ENCODE data around the gene MCM10.
"Not testable (repeated sequence)": the region's sequence is repeated elsewhere in the genome, so short reads cannot be mapped to it uniquely, and the experiment has no call there.

MCM10 gene

DNA sequence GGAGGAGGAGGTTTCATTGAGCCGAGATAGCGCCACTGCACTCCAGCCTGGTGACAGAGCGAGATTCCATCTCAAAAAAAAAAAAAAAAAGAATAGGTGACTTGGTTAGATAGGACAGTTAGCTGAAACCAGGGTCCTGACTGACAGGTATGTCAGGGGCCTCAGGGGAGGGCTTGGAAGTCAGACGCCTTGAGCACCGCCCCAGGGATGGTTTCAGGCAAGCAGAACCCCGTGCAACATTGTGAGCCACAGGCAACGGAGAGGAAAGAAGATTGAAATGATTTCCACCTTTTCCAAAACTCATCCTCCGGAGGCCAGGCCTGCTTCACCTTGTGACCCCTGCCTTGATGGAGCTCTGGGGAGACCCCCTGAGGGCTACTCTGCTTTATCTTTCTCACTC, 64.2 kb downstream of the MCM10 start:
- H3K36me3 ChIP-seq (ENCODE audit: control insufficient read depth in 5 of 5, insufficient read depth in 5 of 5, low read length in 5 of 5): no peaks in the 10 kb centered on the region
- no peak overlapping the region for H3K9ac ChIP-seq (ENCODE audit: low read length in 5 of 5)
- H3K4me1 ChIP-seq (ENCODE audit: control insufficient read depth in 5 of 5, insufficient read depth in 5 of 5, low read length in 5 of 5): no peaks in the 10 kb centered on the region
- no peaks in the 10 kb centered on the region for H3K9me3 ChIP-seq (ENCODE audit: control insufficient read depth in 5 of 5, low read length in 5 of 5)
- H3K4me3 ChIP-seq (ENCODE audit: low read depth in 1 of 5, low read length in 5 of 5): no peak overlapping the region
- H3K27me3 ChIP-seq (ENCODE audit: control insufficient read depth in 5 of 5, insufficient read depth in 4 of 5, low read length in 5 of 5): peaks cover 0 to 2% (median 0%) of the 10 kb centered on the region in 5 donors
- H3K27ac ChIP-seq (ENCODE audit: low read depth, low read length): no peak overlapping the region

DNA sequence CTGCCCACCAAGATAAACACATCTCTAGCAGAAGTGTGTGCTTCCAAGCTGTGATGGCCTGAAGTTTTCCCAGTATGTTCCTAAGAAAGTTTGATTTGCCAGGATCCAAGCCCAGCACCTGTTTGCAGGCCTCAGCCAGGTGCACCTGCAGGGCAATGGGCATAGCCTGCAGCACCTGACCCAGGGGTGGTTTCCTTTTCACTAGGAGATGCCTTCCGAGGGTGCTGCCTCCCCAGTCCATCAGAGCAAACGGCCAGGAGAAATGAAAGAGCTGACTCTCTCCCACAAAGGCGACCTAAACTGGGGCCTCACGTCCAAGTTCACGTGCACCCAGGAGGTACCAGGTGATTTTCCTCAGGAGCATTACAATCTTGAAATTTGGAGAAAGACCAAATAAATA, 65.7 kb downstream of the MCM10 start:
- peaks cover 0 to 4% (median 2%) of the 10 kb centered on the region in 5 donors for H3K27me3 ChIP-seq (ENCODE audit: control insufficient read depth in 5 of 5, insufficient read depth in 4 of 5, low read length in 5 of 5)
- H3K9ac ChIP-seq (ENCODE audit: low read length in 5 of 5): no peak overlapping the region
- H3K36me3 ChIP-seq (ENCODE audit: control insufficient read depth in 5 of 5, insufficient read depth in 5 of 5, low read length in 5 of 5): no peaks in the 10 kb centered on the region
- H3K27ac ChIP-seq (ENCODE audit: low read depth, low read length): no peak overlapping the region
- no peaks in the 10 kb centered on the region for H3K4me1 ChIP-seq (ENCODE audit: control insufficient read depth in 5 of 5, insufficient read depth in 5 of 5, low read length in 5 of 5)
- no peak overlapping the region for H3K4me3 ChIP-seq (ENCODE audit: low read depth in 1 of 5, low read length in 5 of 5)
- no peaks in the 10 kb centered on the region for H3K9me3 ChIP-seq (ENCODE audit: control insufficient read depth in 5 of 5, low read length in 5 of 5)

DNA sequence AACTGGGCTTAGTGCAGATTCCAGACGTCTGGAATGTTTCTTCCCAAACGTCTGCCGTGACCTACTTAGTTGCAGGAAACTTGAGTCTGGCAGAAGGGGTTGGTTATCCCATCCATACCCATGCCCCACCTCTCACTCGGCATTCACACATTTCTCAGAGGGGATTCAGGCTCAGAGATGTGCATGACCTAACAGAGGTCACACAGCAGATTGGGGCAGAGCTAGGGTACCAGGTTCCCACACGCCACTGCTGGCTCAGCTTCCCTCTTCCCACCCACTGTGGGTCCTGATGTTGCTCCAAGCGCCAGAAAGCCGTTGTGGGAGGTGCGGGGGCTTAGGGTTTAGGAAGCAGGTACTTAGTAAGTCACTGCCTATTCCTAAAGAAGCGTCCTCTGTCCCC, 69.8 kb downstream of the MCM10 start:
- Histone ChIP-seq H3K27ac (ENCODE audit: low read depth, low read length) (no peak overlapping the region), H3K4me3 (ENCODE audit: low read depth in 1 of 5, low read length in 5 of 5) (no peak overlapping the region), H3K4me1 (ENCODE audit: control insufficient read depth in 5 of 5, insufficient read depth in 5 of 5, low read length in 5 of 5) (no peaks in the 10 kb centered on the region), H3K9ac (ENCODE audit: low read length in 5 of 5) (no peak overlapping the region), H3K9me3 (ENCODE audit: control insufficient read depth in 5 of 5, low read length in 5 of 5) (no peaks in the 10 kb centered on the region), H3K36me3 (ENCODE audit: control insufficient read depth in 5 of 5, insufficient read depth in 5 of 5, low read length in 5 of 5) (no peaks in the 10 kb centered on the region), H3K27me3 (ENCODE audit: control insufficient read depth in 5 of 5, insufficient read depth in 4 of 5, low read length in 5 of 5) (peaks cover 3 to 18% (median 12%) of the 10 kb centered on the region in 5 donors)

DNA sequence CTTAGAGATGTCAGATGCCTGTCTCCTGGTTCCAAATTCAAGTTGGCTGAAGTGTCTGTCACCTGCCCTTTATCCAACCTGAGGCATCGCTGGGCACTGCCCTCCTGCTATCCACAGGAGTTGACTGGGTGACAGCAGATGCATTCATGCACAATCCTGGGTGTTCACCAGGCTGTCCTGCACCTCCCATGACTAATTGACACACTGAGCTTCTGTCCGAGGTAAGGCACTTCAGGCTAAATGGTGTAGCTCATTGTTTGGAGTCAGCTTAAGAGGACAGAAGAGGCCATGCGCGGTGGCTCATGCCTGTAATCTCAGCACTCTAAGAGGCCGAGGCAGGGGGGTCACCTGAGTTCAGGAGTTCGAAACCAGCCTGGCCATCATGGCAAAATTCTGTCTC, 70.5 kb downstream of the MCM10 start:
- Histone ChIP-seq H3K36me3 (ENCODE audit: control insufficient read depth in 5 of 5, insufficient read depth in 5 of 5, low read length in 5 of 5) (no peaks in the 10 kb centered on the region), H3K9ac (ENCODE audit: low read length in 5 of 5) (no peak overlapping the region), H3K4me1 (ENCODE audit: control insufficient read depth in 5 of 5, insufficient read depth in 5 of 5, low read length in 5 of 5) (no peaks in the 10 kb centered on the region), H3K27me3 (ENCODE audit: control insufficient read depth in 5 of 5, insufficient read depth in 4 of 5, low read length in 5 of 5) (peaks cover 3 to 18% (median 12%) of the 10 kb centered on the region in 5 donors), H3K4me3 (ENCODE audit: low read depth in 1 of 5, low read length in 5 of 5) (no peak overlapping the region), H3K9me3 (ENCODE audit: control insufficient read depth in 5 of 5, low read length in 5 of 5) (no peaks in the 10 kb centered on the region), H3K27ac (ENCODE audit: low read depth, low read length) (no peak overlapping the region)

- H3K4me3 ChIP-seq (ENCODE audit: low read depth in 1 of 5, low read length in 5 of 5): no peak overlapping the region
- H3K4me1 ChIP-seq (ENCODE audit: control insufficient read depth in 5 of 5, insufficient read depth in 5 of 5, low read length in 5 of 5): no peaks in the 10 kb centered on the region
- H3K9ac ChIP-seq (ENCODE audit: low read length in 5 of 5): no peak overlapping the region
- H3K27me3 ChIP-seq (ENCODE audit: control insufficient read depth in 5 of 5, insufficient read depth in 4 of 5, low read length in 5 of 5): peaks cover 3 to 18% (median 12%) of the 10 kb centered on the region in 5 donors
- H3K9me3 ChIP-seq (ENCODE audit: control insufficient read depth in 5 of 5, low read length in 5 of 5): no peaks in the 10 kb centered on the region
- H3K36me3 ChIP-seq (ENCODE audit: control insufficient read depth in 5 of 5, insufficient read depth in 5 of 5, low read length in 5 of 5): no peaks in the 10 kb centered on the region
- H3K27ac ChIP-seq (ENCODE audit: low read depth, low read length): no peak overlapping the region
These were observed 72.0 kb downstream of the MCM10 start for GRCh38 chr10:13233358-13233757.

DNA sequence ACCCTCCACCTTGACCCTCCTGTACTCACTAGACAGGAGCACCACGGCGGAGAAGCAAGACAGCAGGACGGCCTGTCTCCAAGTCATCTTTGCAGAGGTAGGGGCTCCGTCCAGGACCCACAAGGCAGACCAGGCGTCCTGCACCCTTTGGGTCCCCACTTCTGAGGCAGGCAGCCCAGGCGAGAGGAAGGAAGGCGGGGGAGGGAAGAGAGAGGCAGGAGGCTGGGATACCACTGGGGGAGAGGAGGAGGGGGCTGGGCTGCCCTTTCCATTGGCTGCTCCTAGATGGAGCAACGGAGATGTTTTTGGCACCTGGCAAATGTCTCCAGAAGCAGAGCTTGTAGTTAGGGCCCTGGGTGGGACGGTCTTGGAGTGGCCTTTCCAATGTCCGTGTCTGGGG, 72.8 kb downstream of the MCM10 start, which contains the start of gene UCMA:
UCMA (minus strand) TSS at position 203 of the 400 bp plus-strand sequence; CDS start at position 87, 116 bp downstream.
- Histone ChIP-seq H3K9me3 (ENCODE audit: control insufficient read depth in 5 of 5, low read length in 5 of 5) (no peaks in the 10 kb centered on the region), H3K27ac (ENCODE audit: low read depth, low read length) (no peak within 1 kb of the TSS), H3K4me1 (ENCODE audit: control insufficient read depth in 5 of 5, insufficient read depth in 5 of 5, low read length in 5 of 5) (no peaks in the 10 kb centered on the region), H3K4me3 (ENCODE audit: low read depth in 1 of 5, low read length in 5 of 5) (no peak within 1 kb of the TSS), H3K27me3 (ENCODE audit: control insufficient read depth in 5 of 5, insufficient read depth in 4 of 5, low read length in 5 of 5) (peaks cover 3 to 18% (median 12%) of the 10 kb centered on the region in 5 donors), H3K9ac (ENCODE audit: low read length in 5 of 5) (no peak within 1 kb of the TSS), H3K36me3 (ENCODE audit: control insufficient read depth in 5 of 5, insufficient read depth in 5 of 5, low read length in 5 of 5) (no peaks in the 10 kb centered on the region)

- H3K4me3 ChIP-seq (ENCODE audit: low read depth in 1 of 5, low read length in 5 of 5); H3K4me1 ChIP-seq (ENCODE audit: control insufficient read depth in 5 of 5, insufficient read depth in 5 of 5, low read length in 5 of 5); H3K27ac ChIP-seq (ENCODE audit: low read depth, low read length); H3K9me3 ChIP-seq (ENCODE audit: control insufficient read depth in 5 of 5, low read length in 5 of 5); H3K36me3 ChIP-seq (ENCODE audit: control insufficient read depth in 5 of 5, insufficient read depth in 5 of 5, low read length in 5 of 5); H3K9ac ChIP-seq (ENCODE audit: low read length in 5 of 5): not testable (repeated sequence)
- H3K27me3 ChIP-seq (ENCODE audit: control insufficient read depth in 5 of 5, insufficient read depth in 4 of 5, low read length in 5 of 5): peaks cover 3 to 18% (median 12%) of the 10 kb centered on the region in 5 donors
These were observed 73.4 kb downstream of the MCM10 start for GRCh38 chr10:13234736-13235135.

- H3K27ac ChIP-seq (ENCODE audit: low read depth, low read length): no peak overlapping the region
- H3K9me3 ChIP-seq (ENCODE audit: control insufficient read depth in 5 of 5, low read length in 5 of 5): no peaks in the 10 kb centered on the region
- peaks cover 3 to 16% (median 8%) of the 10 kb centered on the region in 5 donors for H3K27me3 ChIP-seq (ENCODE audit: control insufficient read depth in 5 of 5, insufficient read depth in 4 of 5, low read length in 5 of 5)
- H3K4me3 ChIP-seq (ENCODE audit: low read depth in 1 of 5, low read length in 5 of 5): no peak overlapping the region
- no peak overlapping the region for H3K9ac ChIP-seq (ENCODE audit: low read length in 5 of 5)
- H3K4me1 ChIP-seq (ENCODE audit: control insufficient read depth in 5 of 5, insufficient read depth in 5 of 5, low read length in 5 of 5): no peaks in the 10 kb centered on the region
- H3K36me3 ChIP-seq (ENCODE audit: control insufficient read depth in 5 of 5, insufficient read depth in 5 of 5, low read length in 5 of 5): no peaks in the 10 kb centered on the region
These were observed 75.3 kb downstream of the MCM10 start for GRCh38 chr10:13236638-13237037.

GRCh38 chr10:13238271-13239077, 77.1 kb downstream of the MCM10 start:
- Histone ChIP-seq H3K9me3 (ENCODE audit: control insufficient read depth in 5 of 5, low read length in 5 of 5) (no peaks in the 10 kb centered on the region), H3K4me1 (ENCODE audit: control insufficient read depth in 5 of 5, insufficient read depth in 5 of 5, low read length in 5 of 5) (no peaks in the 10 kb centered on the region), H3K4me3 (ENCODE audit: low read depth in 1 of 5, low read length in 5 of 5) (no peak overlapping the region), H3K36me3 (ENCODE audit: control insufficient read depth in 5 of 5, insufficient read depth in 5 of 5, low read length in 5 of 5) (no peaks in the 10 kb centered on the region), H3K27ac (ENCODE audit: low read depth, low read length) (no peak overlapping the region), H3K27me3 (ENCODE audit: control insufficient read depth in 5 of 5, insufficient read depth in 4 of 5, low read length in 5 of 5) (peaks cover 2 to 12% (median 8%) of the 10 kb centered on the region in 5 donors), H3K9ac (ENCODE audit: low read length in 5 of 5) (no peak overlapping the region)

DNA sequence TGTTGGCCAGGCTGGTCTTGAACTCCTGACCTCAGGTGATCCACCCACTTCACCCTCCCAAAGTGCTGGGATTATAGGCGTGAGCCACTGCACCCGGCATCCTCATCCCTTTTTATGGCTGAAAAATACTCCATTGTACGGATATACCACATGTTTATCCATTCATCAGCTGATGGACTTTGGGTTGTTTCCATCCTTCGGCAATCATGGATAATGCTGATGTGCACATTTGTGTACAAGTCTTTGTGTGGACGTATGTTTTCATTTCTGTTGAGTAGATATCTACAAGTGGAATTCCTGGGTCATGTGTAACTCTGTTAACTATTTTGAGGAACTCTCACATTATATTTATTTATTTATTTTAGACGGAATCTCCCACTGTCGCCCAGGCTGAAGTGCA, 78.6 kb downstream of the MCM10 start:
- no peaks in the 10 kb centered on the region for H3K27me3 ChIP-seq (ENCODE audit: control insufficient read depth in 5 of 5, insufficient read depth in 4 of 5, low read length in 5 of 5)

More for the DNA sequence above, 78.6 kb downstream of the MCM10 start:
- H3K9ac ChIP-seq (ENCODE audit: low read length in 5 of 5): no peak overlapping the region
- H3K4me3 ChIP-seq (ENCODE audit: low read depth in 1 of 5, low read length in 5 of 5): no peak overlapping the region
- no peaks in the 10 kb centered on the region for H3K4me1 ChIP-seq (ENCODE audit: control insufficient read depth in 5 of 5, insufficient read depth in 5 of 5, low read length in 5 of 5)
- H3K36me3 ChIP-seq (ENCODE audit: control insufficient read depth in 5 of 5, insufficient read depth in 5 of 5, low read length in 5 of 5): no peaks in the 10 kb centered on the region
- no peak overlapping the region for H3K27ac ChIP-seq (ENCODE audit: low read depth, low read length)
- no peaks in the 10 kb centered on the region for H3K9me3 ChIP-seq (ENCODE audit: control insufficient read depth in 5 of 5, low read length in 5 of 5)

Measured in subcutaneous abdominal adipose tissue (tissue), 5 donors.